Stomach (tissue), 4 donors: Measurements from ENCODE around the gene UGT1A10.

ENCODE experiments used
- EP300 ChIP-seq: sonication (generic); formaldehyde crosslinking; IDR thresholded peaks from one replicate; pipeline ENCODE4 v1.6.1; 2017; ENCODE audit warnings: antibody characterized with exemption
- POLR2A ChIP-seq, 4 donors: fragments of 450-650 bp; IDR thresholded peaks; one replicate each; pipeline ENCODE4 v1.6.1; 2016; ENCODE audit warnings: antibody characterized with exemption in 4 of 4, control low read depth in 2 of 4, mild to moderate bottlenecking in 1 of 4, moderate library complexity in 1 of 4
- TF ChIP-seq, protein P1 (sequence below), 7 experiments: fragments of 450-650 bp in 4 of 7; fragments of 200-600 bp in 3 of 7; sonication (generic) in 3 of 7; IDR thresholded peaks; one replicate each; pipeline ENCODE4 v1.5.1; 2016 to 2019; ENCODE audit warnings: antibody characterized with exemption in 7 of 7, control low read depth in 2 of 7, mild to moderate bottlenecking in 1 of 7

- TF ChIP-seq, protein P1, sequence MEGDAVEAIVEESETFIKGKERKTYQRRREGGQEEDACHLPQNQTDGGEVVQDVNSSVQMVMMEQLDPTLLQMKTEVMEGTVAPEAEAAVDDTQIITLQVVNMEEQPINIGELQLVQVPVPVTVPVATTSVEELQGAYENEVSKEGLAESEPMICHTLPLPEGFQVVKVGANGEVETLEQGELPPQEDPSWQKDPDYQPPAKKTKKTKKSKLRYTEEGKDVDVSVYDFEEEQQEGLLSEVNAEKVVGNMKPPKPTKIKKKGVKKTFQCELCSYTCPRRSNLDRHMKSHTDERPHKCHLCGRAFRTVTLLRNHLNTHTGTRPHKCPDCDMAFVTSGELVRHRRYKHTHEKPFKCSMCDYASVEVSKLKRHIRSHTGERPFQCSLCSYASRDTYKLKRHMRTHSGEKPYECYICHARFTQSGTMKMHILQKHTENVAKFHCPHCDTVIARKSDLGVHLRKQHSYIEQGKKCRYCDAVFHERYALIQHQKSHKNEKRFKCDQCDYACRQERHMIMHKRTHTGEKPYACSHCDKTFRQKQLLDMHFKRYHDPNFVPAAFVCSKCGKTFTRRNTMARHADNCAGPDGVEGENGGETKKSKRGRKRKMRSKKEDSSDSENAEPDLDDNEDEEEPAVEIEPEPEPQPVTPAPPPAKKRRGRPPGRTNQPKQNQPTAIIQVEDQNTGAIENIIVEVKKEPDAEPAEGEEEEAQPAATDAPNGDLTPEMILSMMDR (IDR thresholded peaks at IDR 0.05), result no peak
- TF ChIP-seq POLR2A (IDR thresholded peaks at IDR 0.05) (no peak), EP300 (no peak)
Observed at GRCh38 chr2:233718552-233718951, 82.3 kb downstream of the UGT1A10 start, which contains the start of gene UGT1A4.
